Mesenchymal stem cell (in vitro differentiated cells and primary cell): ENCODE measurements around the gene PTBP2.

Experiments
- DNase-seq: peaks from one replicate; pipeline ENCODE4 v3.0.0-alpha.2; 2013
- H2AFZ ChIP-seq: one replicate; pipeline ENCODE4 v1.6.1; 2013; ENCODE audit warnings: low read depth, mild to moderate bottlenecking, control low read depth, inconsistent platforms, low read length, moderate library complexity
- H2AK5ac ChIP-seq: 2 replicates; pipeline ENCODE4 v1.6.1; 2013; ENCODE audit warnings: low read length, moderate library complexity, mild to moderate bottlenecking, inconsistent platforms; ENCODE audit not compliant: severe bottlenecking
- H2BK120ac ChIP-seq: one replicate; pipeline ENCODE4 v1.6.1; 2013; ENCODE audit warnings: low read depth, mild to moderate bottlenecking, inconsistent platforms, low read length, moderate library complexity
- H2BK12ac ChIP-seq, 2 experiments: one replicate each; pipeline ENCODE4 v1.6.1; 2013; ENCODE audit warnings: inconsistent platforms in 2 of 2, low read length in 2 of 2, mild to moderate bottlenecking in 2 of 2, moderate library complexity in 2 of 2, control low read depth in 1 of 2
- H2BK15ac ChIP-seq: one replicate; pipeline ENCODE4 v1.6.1; 2013; ENCODE audit warnings: mild to moderate bottlenecking, low read depth, inconsistent platforms; ENCODE audit not compliant: poor library complexity, severe bottlenecking
- H2BK5ac ChIP-seq: 2 replicates; pipeline ENCODE4 v1.6.1; 2013; ENCODE audit warnings: low read depth, mild to moderate bottlenecking, low read length, control low read depth, inconsistent platforms; ENCODE audit not compliant: poor library complexity, severe bottlenecking
- H3K14ac ChIP-seq, 2 experiments: one replicate each; pipeline ENCODE4 v1.6.1; 2013; ENCODE audit warnings: inconsistent platforms in 2 of 2, low read length in 2 of 2, control low read depth in 1 of 2, mild to moderate bottlenecking in 1 of 2, moderate library complexity in 1 of 2
- H3K18ac ChIP-seq, 2 experiments: one replicate each; pipeline ENCODE4 v1.6.1; 2013; ENCODE audit warnings: inconsistent platforms in 2 of 2, low read length in 2 of 2, control low read depth in 1 of 2, low read depth in 1 of 2, mild to moderate bottlenecking in 1 of 2
- H3K23ac ChIP-seq, 2 experiments: one replicate each; pipeline ENCODE4 v1.6.1; 2013; ENCODE audit warnings: inconsistent platforms in 2 of 2, low read length in 2 of 2, mild to moderate bottlenecking in 2 of 2, moderate library complexity in 2 of 2, control low read depth in 1 of 2
- H3K27ac ChIP-seq: 2 replicates; pipeline ENCODE4 v1.5.1; 2013; ENCODE audit warnings: mild to moderate bottlenecking, moderate library complexity, low read length, control low read depth, inconsistent platforms; ENCODE audit not compliant: poor library complexity, severe bottlenecking
- H3K27me3 ChIP-seq, 2 experiments: 2 replicates each; pipeline versions ENCODE4 v1.6.1 to v1.7.0; 2013; ENCODE audit warnings: low read length in 2 of 2, mild to moderate bottlenecking in 2 of 2, moderate library complexity in 2 of 2, control low read depth in 1 of 2, inconsistent platforms in 1 of 2; ENCODE audit not compliant: control insufficient read depth in 1 of 2, insufficient read depth in 1 of 2
- H3K36me3 ChIP-seq, 2 experiments: 2 replicates each; pipeline versions ENCODE4 v1.6.1 to v1.7.0; 2013; ENCODE audit warnings: low read length in 2 of 2, control low read depth in 1 of 2, inconsistent platforms in 1 of 2, low read depth in 1 of 2, mild to moderate bottlenecking in 1 of 2; ENCODE audit not compliant: insufficient read depth in 2 of 2, control insufficient read depth in 1 of 2
- H3K4ac ChIP-seq, 2 experiments: one replicate each; pipeline ENCODE4 v1.6.1; 2013; ENCODE audit warnings: inconsistent platforms in 2 of 2, low read length in 2 of 2, mild to moderate bottlenecking in 2 of 2, moderate library complexity in 2 of 2, control low read depth in 1 of 2, low read depth in 1 of 2
- H3K4me1 ChIP-seq: 2 replicates; pipeline ENCODE4 v1.6.1; 2013; ENCODE audit warnings: low read depth, low read length, control low read depth; ENCODE audit not compliant: control insufficient read depth, insufficient read depth
- H3K4me2 ChIP-seq: 2 replicates; pipeline ENCODE4 v1.6.1; 2013; ENCODE audit warnings: low read length, mild to moderate bottlenecking, inconsistent platforms; ENCODE audit not compliant: poor library complexity, severe bottlenecking
- H3K4me3 ChIP-seq, 2 experiments: 2 replicates each; pipeline versions ENCODE4 v1.5.1 to v1.7.0; 2013; ENCODE audit warnings: low read length in 2 of 2, mild to moderate bottlenecking in 2 of 2, control low read depth in 1 of 2, low read depth in 1 of 2; ENCODE audit not compliant: insufficient read depth in 1 of 2
- H3K79me1 ChIP-seq: replicated peaks from 2 replicates; pipeline ENCODE4 v1.6.1; 2013; ENCODE audit warnings: mild to moderate bottlenecking, control low read depth, low read length, inconsistent platforms; ENCODE audit not compliant: poor library complexity, severe bottlenecking
- H3K9ac ChIP-seq: 2 replicates; pipeline ENCODE4 v1.7.0; 2013; ENCODE audit warnings: mild to moderate bottlenecking, low read length, moderate library complexity
- H3K9me3 ChIP-seq: 2 replicates; pipeline ENCODE4 v1.7.0; 2013; ENCODE audit warnings: mild to moderate bottlenecking, low read length; ENCODE audit not compliant: control insufficient read depth
- H4K8ac ChIP-seq: one replicate; pipeline ENCODE4 v1.6.1; 2013; ENCODE audit warnings: inconsistent platforms, mild to moderate bottlenecking, low read length, moderate library complexity
- H4K91ac ChIP-seq: one replicate; pipeline ENCODE4 v1.6.1; 2013; ENCODE audit warnings: mild to moderate bottlenecking, low read length, inconsistent platforms
- WGBS: methylation state at CpG from one replicate; pipeline ENCODE4 v1.1.7; 2013; ENCODE audit warnings: mixed read lengths; 5-methylcytosine and 5-hydroxymethylcytosine counted together

Gene PTBP2

GRCh38 chr1:96834986-96835385 lies 113.4 kb downstream of the PTBP2 start:
- no peaks in the 10 kb centered on the region for H3K36me3 ChIP-seq
- no peaks in the 10 kb centered on the region for H3K9me3 ChIP-seq
- no peaks in the 10 kb centered on the region for H3K4me1 ChIP-seq
- H3K14ac ChIP-seq, result no peak overlapping the region
- no peak overlapping the region for H2BK15ac ChIP-seq
- no peak overlapping the region for H4K8ac ChIP-seq
- H2BK5ac ChIP-seq, result no peak overlapping the region
- H3K4ac ChIP-seq, result no peak overlapping the region
- no peak overlapping the region for H3K27ac ChIP-seq
- H2BK120ac ChIP-seq, result no peak overlapping the region
- no peak overlapping the region for H3K18ac ChIP-seq
- no peak for DNase-seq
- no peak overlapping the region for H3K4me3 ChIP-seq
- H3K79me1 ChIP-seq, result no peaks in the 10 kb centered on the region
- no peak overlapping the region for H3K4me2 ChIP-seq
- no peak overlapping the region for H2BK12ac ChIP-seq
- no peak overlapping the region for H3K23ac ChIP-seq
- no peak overlapping the region for H2AK5ac ChIP-seq
- no peak overlapping the region for H4K91ac ChIP-seq
- 100% methylated on average over 2 of the region's 2 CpGs for WGBS
- no peak overlapping the region for H2AFZ ChIP-seq
- no peaks in the 10 kb centered on the region for H3K27me3 ChIP-seq
- no peak overlapping the region for H3K9ac ChIP-seq

GRCh38 chr1:96837057-96837780 lies 115.6 kb downstream of the PTBP2 start:
- Histone ChIP-seq H2AK5ac (no peak overlapping the region), H3K4me1 (no peaks in the 10 kb centered on the region), H2BK15ac (no peak overlapping the region), H2BK5ac (no peak overlapping the region), H3K27ac (no peak overlapping the region), H3K9ac (no peak overlapping the region), H3K27me3 (no peaks in the 10 kb centered on the region), H3K36me3 (no peaks in the 10 kb centered on the region), H3K4me3 (no peak overlapping the region), H3K9me3 (no peaks in the 10 kb centered on the region), H3K18ac (no peak overlapping the region), H3K79me1 (no peaks in the 10 kb centered on the region), H3K14ac (no peak overlapping the region), H4K8ac (no peak overlapping the region), H3K23ac (no peak overlapping the region), H4K91ac (no peak overlapping the region), H3K4ac (no peak overlapping the region), H3K4me2 (no peak overlapping the region), H2AFZ (no peak overlapping the region), H2BK120ac (no peak overlapping the region), H2BK12ac (no peak overlapping the region)
- 95% methylated on average over 4 of the region's 7 CpGs for WGBS
- no peak for DNase-seq

GRCh38 chr1:96837781-96838216 lies 116.2 kb downstream of the PTBP2 start:
- DNase-seq, result no peak
- no peaks in the 10 kb centered on the region for H3K9me3 ChIP-seq
- WGBS, result 94% methylated on average over 2 of the region's 2 CpGs
- peak overlapping the region; percentile 36 for H2BK120ac ChIP-seq
- no peak overlapping the region for H3K27ac ChIP-seq
- H3K27me3 ChIP-seq, result no peaks in the 10 kb centered on the region
- H2BK12ac ChIP-seq, result peak overlapping the region in 1 of 2 experiments; percentile 75
- H4K8ac ChIP-seq, result no peak overlapping the region
- no peak overlapping the region for H3K4ac ChIP-seq
- H3K9ac ChIP-seq, result no peak overlapping the region
- H2BK5ac ChIP-seq, result no peak overlapping the region
- no peak overlapping the region for H2AFZ ChIP-seq
- no peak overlapping the region for H3K4me3 ChIP-seq
- H3K18ac ChIP-seq, result peak overlapping the region in 1 of 2 experiments; percentile 31
- no peak overlapping the region for H2AK5ac ChIP-seq
- no peak overlapping the region for H3K14ac ChIP-seq
- H3K79me1 ChIP-seq, result no peaks in the 10 kb centered on the region
- H3K4me1 ChIP-seq, result no peaks in the 10 kb centered on the region
- H3K36me3 ChIP-seq, result no peaks in the 10 kb centered on the region
- no peak overlapping the region for H3K4me2 ChIP-seq
- no peak overlapping the region for H4K91ac ChIP-seq
- H3K23ac ChIP-seq, result no peak overlapping the region
- no peak overlapping the region for H2BK15ac ChIP-seq

- H2BK120ac ChIP-seq, result no peak overlapping the region
- no peak overlapping the region for H3K4me2 ChIP-seq
- H2BK12ac ChIP-seq, result no peak overlapping the region
- H3K18ac ChIP-seq, result no peak overlapping the region
- H4K8ac ChIP-seq, result no peak overlapping the region
- no peak overlapping the region for H3K14ac ChIP-seq
- H3K4me1 ChIP-seq, result no peaks in the 10 kb centered on the region
- H3K4me3 ChIP-seq, result no peak overlapping the region
- no peaks in the 10 kb centered on the region for H3K36me3 ChIP-seq
- no peak overlapping the region for H3K4ac ChIP-seq
- no peak overlapping the region for H2BK15ac ChIP-seq
- H2BK5ac ChIP-seq, result no peak overlapping the region
- H4K91ac ChIP-seq, result no peak overlapping the region
- DNase-seq, result no peak
- H3K79me1 ChIP-seq, result no peaks in the 10 kb centered on the region
- no peak overlapping the region for H2AFZ ChIP-seq
- H3K27me3 ChIP-seq, result no peaks in the 10 kb centered on the region
- no peak overlapping the region for H2AK5ac ChIP-seq
- H3K9ac ChIP-seq, result no peak overlapping the region
- no peak overlapping the region for H3K23ac ChIP-seq
- no peak overlapping the region for H3K27ac ChIP-seq
- 95% methylated on average over 3 of the region's 3 CpGs for WGBS
- H3K9me3 ChIP-seq, result no peaks in the 10 kb centered on the region
Measured at GRCh38 chr1:96840396-96840795, 118.8 kb downstream of the PTBP2 start.
